Activated CD4-positive, CD25-positive, alpha-beta regulatory T cell treated with anti-CD3 and anti-CD28 coated beads, Interleukin-2, amount 50 U/mL, for 16 hours (primary cell): ENCODE data around the gene CCDC57.
"Not testable (repeated sequence)": the region's sequence is repeated elsewhere in the genome, so short reads cannot be mapped to it uniquely, and the experiment has no call there.

ENCODE experiments used
- DNase-seq: peaks from one replicate; pipeline ENCODE4 v3.0.0-alpha.2; 2020; ENCODE audit warnings: low read depth, low spot score

Gene CCDC57

GRCh38 chr17:82153745-82154375, 58.8 kb downstream of the CCDC57 start:
- DNase-seq: peak; percentile 66

GRCh38 chr17:82153295-82153691, 59.3 kb downstream of the CCDC57 start:
- DNase-seq: no peak

- DNase-seq: no peak
Measured at GRCh38 chr17:82152556-82153294, 59.9 kb downstream of the CCDC57 start.

GRCh38 chr17:82152114-82152513, 60.5 kb downstream of the CCDC57 start:
- no peak for DNase-seq

GRCh38 chr17:82151106-82151957, 61.3 kb downstream of the CCDC57 start:
- no peak for DNase-seq

- no peak for DNase-seq
Measured at GRCh38 chr17:82149401-82150099, 63.1 kb downstream of the CCDC57 start.

- DNase-seq: no peak
Measured at GRCh38 chr17:82148997-82149396, 63.6 kb downstream of the CCDC57 start.

GRCh38 chr17:82148011-82148410, 64.6 kb downstream of the CCDC57 start:
- no peak for DNase-seq

GRCh38 chr17:82146663-82147654, 65.7 kb downstream of the CCDC57 start:
- DNase-seq: no peak

GRCh38 chr17:82145550-82146155, 67.0 kb downstream of the CCDC57 start:
- no peak for DNase-seq

GRCh38 chr17:82143333-82143732, 69.3 kb downstream of the CCDC57 start:
- no peak for DNase-seq

GRCh38 chr17:82139961-82140360, 72.7 kb downstream of the CCDC57 start:
- DNase-seq: not testable (repeated sequence)

- DNase-seq: no peak
Measured at GRCh38 chr17:82138511-82138992, 74.1 kb downstream of the CCDC57 start.

- DNase-seq: no peak
Measured at GRCh38 chr17:82134101-82134500, 78.5 kb downstream of the CCDC57 start.

GRCh38 chr17:82133166-82133953, 79.3 kb downstream of the CCDC57 start:
- not testable (repeated sequence) for DNase-seq

GRCh38 chr17:82129095-82129494, 83.5 kb downstream of the CCDC57 start:
- DNase-seq: no peak

- no peak for DNase-seq
Measured at GRCh38 chr17:82128287-82128686, 84.4 kb downstream of the CCDC57 start.

GRCh38 chr17:82127704-82128103, 84.9 kb downstream of the CCDC57 start:
- DNase-seq: no peak

GRCh38 chr17:82127315-82127595, 85.4 kb downstream of the CCDC57 start:
- no peak for DNase-seq
